ENCODE results near the gene COL6A3.

- TF ChIP-seq, protein P1, sequence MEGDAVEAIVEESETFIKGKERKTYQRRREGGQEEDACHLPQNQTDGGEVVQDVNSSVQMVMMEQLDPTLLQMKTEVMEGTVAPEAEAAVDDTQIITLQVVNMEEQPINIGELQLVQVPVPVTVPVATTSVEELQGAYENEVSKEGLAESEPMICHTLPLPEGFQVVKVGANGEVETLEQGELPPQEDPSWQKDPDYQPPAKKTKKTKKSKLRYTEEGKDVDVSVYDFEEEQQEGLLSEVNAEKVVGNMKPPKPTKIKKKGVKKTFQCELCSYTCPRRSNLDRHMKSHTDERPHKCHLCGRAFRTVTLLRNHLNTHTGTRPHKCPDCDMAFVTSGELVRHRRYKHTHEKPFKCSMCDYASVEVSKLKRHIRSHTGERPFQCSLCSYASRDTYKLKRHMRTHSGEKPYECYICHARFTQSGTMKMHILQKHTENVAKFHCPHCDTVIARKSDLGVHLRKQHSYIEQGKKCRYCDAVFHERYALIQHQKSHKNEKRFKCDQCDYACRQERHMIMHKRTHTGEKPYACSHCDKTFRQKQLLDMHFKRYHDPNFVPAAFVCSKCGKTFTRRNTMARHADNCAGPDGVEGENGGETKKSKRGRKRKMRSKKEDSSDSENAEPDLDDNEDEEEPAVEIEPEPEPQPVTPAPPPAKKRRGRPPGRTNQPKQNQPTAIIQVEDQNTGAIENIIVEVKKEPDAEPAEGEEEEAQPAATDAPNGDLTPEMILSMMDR (IDR thresholded peaks at IDR 0.05) = no peak
- TF ChIP-seq EZH2 (IDR thresholded peaks at IDR 0.05; ENCODE audit: borderline replicate concordance, insufficient read depth, low read depth, low read length, poor library complexity, severe bottlenecking) = no peak
These were observed 94.7 kb downstream of the COL6A3 start for GRCh38 chr2:237319086-237319820.
